GM18951 (cell line): Measurements from ENCODE around the gene DCTN2.
"Not testable (repeated sequence)": the region's sequence is repeated elsewhere in the genome, so short reads cannot be mapped to it uniquely, and the experiment has no call there.

Experiments used
- POLR2A ChIP-seq: IDR thresholded peaks from 4 replicates; pipeline ENCODE4 v1.6.1; 2011; ENCODE audit warnings: mild to moderate bottlenecking; ENCODE audit not compliant: insufficient read length, insufficient read depth; ENCODE audit errors: extremely low read depth
- in situ Hi-C: fragments of 300-500 bp; cut with MboI; formaldehyde crosslinking; loops from one replicate; pipeline ENCODE4 v1.12.0; 2022; ENCODE audit warnings: low sequenced_read_pairs, mixed read lengths, inconsistent platforms; ENCODE audit not compliant: unreplicated experiment

DCTN2 gene

DNA sequence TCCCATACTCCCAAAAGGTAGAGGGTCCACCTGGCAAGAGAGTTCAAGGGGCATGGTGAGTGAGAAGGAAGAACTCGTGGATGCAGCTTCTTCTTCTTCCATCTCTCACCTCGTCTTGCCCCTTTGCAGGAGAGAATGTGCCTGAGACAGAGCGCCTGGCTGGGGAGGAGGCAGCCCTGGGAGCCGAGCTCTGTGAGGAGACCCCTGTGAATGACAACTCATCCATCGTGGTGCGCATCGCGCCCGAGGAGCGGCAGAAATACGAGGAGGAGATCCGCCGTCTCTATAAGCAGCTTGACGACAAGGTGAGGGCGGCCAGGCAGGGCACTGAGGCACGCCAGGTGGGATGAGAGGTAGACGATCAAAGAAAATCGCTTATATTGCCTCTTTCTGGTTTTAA, 22.9 kb upstream of the DCTN2 start:
- in situ Hi-C loops, result no loop called here
- no peak for TF ChIP-seq POLR2A

DNA sequence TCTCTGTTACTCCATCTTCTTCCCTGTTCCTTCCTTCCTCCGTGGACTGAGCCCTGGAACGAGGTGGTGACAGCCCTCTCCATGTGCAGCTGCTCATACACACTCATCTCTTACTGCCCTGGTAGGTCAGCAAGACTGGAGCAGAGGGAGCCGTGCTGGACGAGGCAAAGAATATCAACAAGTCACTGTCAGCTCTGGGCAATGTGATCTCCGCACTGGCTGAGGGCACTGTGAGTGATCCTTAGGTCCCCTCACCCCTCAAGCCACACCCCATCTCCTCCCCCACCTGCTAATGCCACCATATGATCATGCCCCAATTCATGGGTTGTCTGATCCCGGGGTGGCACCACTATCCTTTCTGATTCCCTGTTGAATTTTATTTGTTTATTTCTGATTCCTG, 21.8 kb upstream of the DCTN2 start:
- no peak for TF ChIP-seq POLR2A
- in situ Hi-C loops, result no loop called here

DNA sequence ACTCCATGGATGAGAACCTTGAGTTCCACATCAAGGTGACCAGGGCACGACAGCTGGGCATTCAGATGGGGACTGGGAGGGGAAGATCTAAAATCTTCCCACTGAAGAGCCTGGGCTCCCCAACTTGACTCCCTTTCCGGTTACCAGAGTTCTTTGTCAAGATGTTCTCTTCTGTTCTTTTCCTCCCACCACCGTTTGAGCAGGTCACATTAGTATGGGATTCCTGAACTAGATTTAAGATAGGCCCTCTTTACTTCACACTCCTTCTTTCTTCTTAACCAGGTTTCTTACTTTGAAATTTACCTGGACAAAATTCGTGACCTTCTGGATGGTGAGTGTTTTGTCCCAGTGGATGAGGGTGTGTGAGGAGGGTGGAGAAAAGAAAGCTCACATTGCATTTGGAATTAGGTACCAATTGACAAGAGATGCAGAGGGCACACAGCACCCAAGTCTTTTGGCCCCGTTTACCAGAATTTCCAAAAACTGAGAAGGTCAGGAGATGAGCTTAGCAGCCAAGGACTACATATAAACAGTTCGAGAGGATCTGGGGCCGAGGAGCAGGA, 17.3 kb upstream of the DCTN2 start:
- TF ChIP-seq POLR2A, result no peak
- in situ Hi-C loops, result no loop called here

DNA sequence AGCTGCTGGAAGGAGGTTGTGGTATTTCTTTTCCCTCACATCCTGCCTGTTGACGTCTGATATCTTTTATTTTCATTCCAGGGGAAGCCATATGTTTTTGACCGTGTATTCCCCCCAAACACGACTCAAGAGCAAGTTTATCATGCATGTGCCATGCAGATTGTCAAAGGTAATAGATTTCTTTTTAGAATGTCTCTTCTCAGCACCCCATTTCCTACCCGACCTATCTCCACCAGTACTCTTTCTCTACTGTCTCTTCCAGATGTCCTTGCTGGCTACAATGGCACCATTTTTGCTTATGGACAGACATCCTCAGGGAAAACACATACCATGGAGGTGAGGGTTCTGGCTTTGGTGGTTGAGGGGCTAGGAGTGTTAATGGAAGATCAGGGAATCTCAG, 16.4 kb upstream of the DCTN2 start:
- in situ Hi-C loops, result no loop called here
- TF ChIP-seq POLR2A, result no peak

DNA sequence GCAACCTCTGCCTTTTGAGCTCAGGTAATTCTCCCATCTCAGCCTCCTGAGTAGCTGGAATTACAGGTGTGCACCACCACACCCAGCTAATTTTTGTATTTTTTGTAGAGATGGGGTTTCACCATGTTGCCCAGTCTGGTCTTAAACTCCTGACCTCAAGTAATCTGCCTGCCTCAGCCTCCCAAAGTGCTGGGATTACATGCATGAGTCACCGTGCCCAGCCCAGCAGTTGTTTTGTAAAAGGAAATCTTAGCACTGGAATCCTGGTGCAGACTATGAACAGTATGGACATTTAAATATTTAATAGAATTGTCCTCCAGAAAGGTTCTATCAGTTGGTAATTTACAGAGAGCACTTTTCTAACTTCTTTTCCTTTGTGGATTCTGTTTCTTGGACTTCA, 14.1 kb upstream of the DCTN2 start:
- in situ Hi-C loops, result not testable (repeated sequence)

GRCh38 chr12:57560516-57560915, 13.5 kb upstream of the DCTN2 start:
- in situ Hi-C loops, result no loop called here

GRCh38 chr12:57558864-57559263, 11.9 kb upstream of the DCTN2 start:
- in situ Hi-C loops, result no loop called here
- TF ChIP-seq POLR2A, result no peak

More at GRCh38 chr12:57560516-57560915, 13.5 kb upstream of the DCTN2 start:
- no peak for TF ChIP-seq POLR2A

- in situ Hi-C loops, result no loop called here
Observed at GRCh38 chr12:57554897-57555296, 7.9 kb upstream of the DCTN2 start.

GRCh38 chr12:57554453-57554852, 7.5 kb upstream of the DCTN2 start:
- TF ChIP-seq POLR2A, result no peak
- in situ Hi-C loops, result no loop called here

More at GRCh38 chr12:57554897-57555296, 7.9 kb upstream of the DCTN2 start:
- TF ChIP-seq POLR2A, result no peak

DNA sequence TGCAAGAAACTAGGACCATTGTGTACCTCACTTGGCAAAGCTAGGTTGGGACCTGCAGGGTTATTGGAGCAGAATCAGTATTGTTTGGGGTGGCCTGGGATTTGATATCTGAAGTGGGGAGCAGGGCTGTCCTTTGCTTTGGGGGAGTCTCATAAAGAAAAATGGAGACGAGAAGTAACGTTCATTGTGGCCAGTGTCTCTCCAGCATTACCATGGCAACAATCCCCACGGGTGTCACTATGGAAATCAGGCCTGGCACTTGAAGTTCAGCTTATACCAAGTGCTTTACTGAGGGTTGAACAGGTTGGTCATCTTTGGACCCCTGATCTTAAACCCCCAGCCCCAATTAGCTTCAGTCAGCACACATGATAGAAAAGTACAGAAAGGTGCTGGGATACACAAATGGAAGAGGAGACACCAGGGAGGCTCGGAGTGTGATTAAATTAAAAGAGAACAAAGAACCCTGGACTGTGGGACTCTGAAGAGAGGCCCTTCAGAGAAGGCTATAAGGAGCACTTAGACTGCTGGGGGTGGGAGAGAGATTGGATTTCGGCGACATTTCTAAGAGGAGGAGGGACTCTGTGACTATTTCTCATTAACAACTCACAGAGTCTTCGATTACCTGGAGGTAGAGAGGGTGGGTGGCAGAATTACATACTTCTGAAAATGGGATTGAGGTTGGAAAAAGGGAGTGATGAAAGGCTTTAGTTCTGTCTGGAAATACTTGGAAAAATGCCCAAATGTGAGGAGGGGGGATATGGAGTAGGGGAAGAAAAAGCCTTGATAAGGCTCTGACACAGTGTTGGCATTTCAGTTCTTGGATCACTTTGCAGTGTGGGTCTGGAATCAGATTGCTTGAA, 6.6 kb upstream of the DCTN2 start:
- TF ChIP-seq POLR2A, result no peak
- in situ Hi-C loops, result no loop called here

DNA sequence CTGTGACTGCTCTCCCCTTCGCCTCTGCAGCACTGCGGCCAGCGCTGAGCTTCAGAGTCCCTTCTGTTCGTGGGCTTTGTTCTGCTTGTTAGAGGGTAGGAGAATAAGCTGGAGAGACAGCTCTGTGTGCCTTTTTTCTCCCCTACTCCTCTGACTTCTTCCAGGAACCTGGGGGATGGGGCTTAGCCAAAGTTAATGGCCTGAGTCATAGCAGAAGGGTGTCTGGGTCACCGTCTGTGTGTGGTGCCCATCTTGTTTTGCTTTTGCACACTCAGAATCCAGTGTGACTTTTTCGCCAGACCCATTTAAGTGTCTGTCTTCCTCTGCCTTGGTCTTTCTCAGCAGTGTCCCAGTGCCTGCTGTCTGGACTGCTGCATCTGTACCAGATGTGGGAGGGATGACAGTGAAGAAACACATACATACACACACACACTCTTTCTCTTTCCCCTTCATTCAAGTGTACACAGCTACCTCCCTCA, 5.9 kb upstream of the DCTN2 start:
- TF ChIP-seq POLR2A, result no peak
- in situ Hi-C loops, result no loop called here

- in situ Hi-C loops, result no loop called here
- no peak for TF ChIP-seq POLR2A
Observed at GRCh38 chr12:57552306-57552651, 5.3 kb upstream of the DCTN2 start.

GRCh38 chr12:57551637-57552305, 4.8 kb upstream of the DCTN2 start:
- no peak for TF ChIP-seq POLR2A
- in situ Hi-C loops, result no loop called here

DNA sequence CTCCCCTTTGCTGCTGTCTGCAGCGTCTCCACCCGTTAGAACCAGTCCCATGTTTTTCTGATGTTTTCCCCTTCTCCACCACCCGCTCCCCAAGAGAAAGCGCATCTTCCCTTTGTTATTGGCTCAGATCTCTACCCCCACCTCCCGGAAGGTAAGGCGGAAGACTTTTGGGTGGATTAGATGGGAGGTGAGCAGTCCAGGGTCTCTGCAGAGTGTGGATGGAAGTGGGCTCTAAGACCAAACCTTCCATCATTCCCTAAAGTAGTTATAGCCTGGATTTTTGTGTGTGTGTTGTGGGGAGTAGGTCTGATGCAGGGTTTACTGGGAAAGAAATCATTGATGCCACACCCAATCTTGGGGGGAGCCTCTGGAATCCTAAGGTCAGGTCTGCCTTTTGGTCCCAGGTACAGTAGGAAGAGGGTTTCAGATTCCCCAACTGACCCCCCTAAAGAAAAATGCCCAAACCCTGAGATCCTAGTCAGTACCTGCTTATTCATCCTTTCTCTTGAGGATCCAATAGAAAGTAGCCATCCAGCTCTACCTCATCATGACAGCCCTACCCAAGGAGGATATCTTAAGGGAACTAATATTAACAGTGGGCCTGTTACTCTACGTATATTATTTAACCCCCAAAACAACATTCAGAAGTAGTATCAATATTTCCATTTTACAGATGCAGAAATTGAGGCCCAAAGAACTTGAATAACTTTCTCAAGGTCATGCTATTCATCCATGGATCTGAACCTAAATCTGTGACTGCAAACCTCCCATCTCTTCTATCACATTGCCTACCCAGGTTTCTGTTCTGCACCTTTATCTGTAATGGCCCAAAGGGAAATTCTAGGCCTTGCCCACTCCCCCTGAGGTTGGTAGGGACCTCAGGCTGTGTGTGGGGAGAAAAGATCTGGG, 3.9 kb upstream of the DCTN2 start:
- TF ChIP-seq POLR2A, result no peak
- in situ Hi-C loops, result no loop called here
